ENCODE data around the gene EPS8L2.

The EPS8L2 gene

GRCh38 chr11:721247-721740, 15.3 kb downstream of the EPS8L2 start:
- no peak for TF ChIP-seq CTCF (IDR thresholded peaks at IDR 0.05; ENCODE audit: insufficient read depth, low read length, missing control alignments)
- no peak overlapping the region for H3K4me3 ChIP-seq (ENCODE audit: low read depth, low read length)
- ChIA-PET POLR2A (interaction anchor here (1.4 to 1.8 kb wide), 2 partner anchors 15 to 158 kb away, joined by 3 to 7 read pairs; partner anchors contain the start of gene EPS8L2), CTCF (interaction anchor here (1.0 to 10.2 kb wide), 8 partner anchors 7 to 167 kb away, joined by 3 to 198 read pairs (median 5); partner anchors contain the start of genes DEAF1, EPS8L2 and TMEM80)
- DNase-seq (ENCODE audit: low read depth, low spot score): no peak

- CTCF ChIA-PET: interaction anchor here (1.0 to 10.2 kb wide), 9 partner anchors 11 to 167 kb away, joined by 3 to 198 read pairs (median 11); partner anchors contain the start of genes DEAF1, EPS8L2 and TMEM80
- no peak overlapping the region for H3K4me3 ChIP-seq (ENCODE audit: low read depth, low read length)
- no peak for DNase-seq (ENCODE audit: low read depth, low spot score)
- POLR2A ChIA-PET: interaction anchor here (1.4 to 1.8 kb wide), 2 partner anchors 15 to 158 kb away, joined by 3 to 7 read pairs; partner anchors contain the start of gene EPS8L2
- no peak for TF ChIP-seq CTCF (IDR thresholded peaks at IDR 0.05; ENCODE audit: insufficient read depth, low read length, missing control alignments)
Measured at GRCh38 chr11:721741-722345, 15.8 kb downstream of the EPS8L2 start.

GRCh38 chr11:722346-722811, 16.3 kb downstream of the EPS8L2 start:
- no peak for DNase-seq (ENCODE audit: low read depth, low spot score)
- ChIA-PET CTCF (interaction anchor here (1.0 to 10.2 kb wide), 12 partner anchors 11 to 168 kb away, joined by 3 to 198 read pairs (median 6); partner anchors contain the start of genes DEAF1, EPS8L2, LMNTD2 and TMEM80), POLR2A (interaction anchor here (0.6 to 1.4 kb wide), 2 partner anchors 159 to 216 kb away, joined by 3 read pairs; no protein-coding TSS in a partner anchor)
- H3K4me3 ChIP-seq (ENCODE audit: low read depth, low read length): no peak overlapping the region
- TF ChIP-seq CTCF (IDR thresholded peaks at IDR 0.05; ENCODE audit: insufficient read depth, low read length, missing control alignments): no peak

GRCh38 chr11:723120-723883, 17.3 kb downstream of the EPS8L2 start:
- peak; percentile 42 for TF ChIP-seq CTCF (IDR thresholded peaks at IDR 0.05; ENCODE audit: insufficient read depth, low read length, missing control alignments)
- ChIA-PET POLR2A (no interaction called here), CTCF (interaction anchor here (0.6 to 10.2 kb wide), 23 partner anchors 8 to 187 kb away, joined by 3 to 198 read pairs (median 5); partner anchors contain the start of genes DEAF1, EPS8L2, LMNTD2 and TMEM80)
- H3K4me3 ChIP-seq (ENCODE audit: low read depth, low read length): no peak overlapping the region
- no peak for DNase-seq (ENCODE audit: low read depth, low spot score)

GRCh38 chr11:724049-724777, 18.2 kb downstream of the EPS8L2 start:
- no peak for DNase-seq (ENCODE audit: low read depth, low spot score)
- no peak for TF ChIP-seq CTCF (IDR thresholded peaks at IDR 0.05; ENCODE audit: insufficient read depth, low read length, missing control alignments)
- POLR2A ChIA-PET: interaction anchor here (0.6 kb wide), 1 partner anchor 144 kb away, joined by 4 read pairs; no protein-coding TSS in a partner anchor
- no peak overlapping the region for H3K4me3 ChIP-seq (ENCODE audit: low read depth, low read length)
- CTCF ChIA-PET: interaction anchor here (0.5 to 10.2 kb wide), 18 partner anchors 9 to 188 kb away, joined by 3 to 198 read pairs (median 6); partner anchors contain the start of genes DEAF1, EPS8L2, LMNTD2 and TMEM80
